ENCODE data around the gene UGT1A4. TPM values are rescaled to one million over a fixed set of nuclear protein-coding genes. Genes with fewer than 3 reads are reported as not detected.

The UGT1A4 gene
- total RNA-seq (2021; fragmentation: NEBNext Ultra II Directional; extraction: Animal tissue kit (Norgen Biotek cat#: 25700)): not detected
- long read RNA-seq: 0 reads

GRCh38 chr2:233718552-233718951 is at the start of gene UGT1A4:
UGT1A4 (plus strand) TSS chr2:233718736; CDS start chr2:233718821, 85 bp downstream.
- Mint-ChIP-seq H3K4me3 (no peak within 1 kb of the TSS), H3K27ac (no peak within 1 kb of the TSS), H3K36me3 (ENCODE audit: low read depth) (no peaks in the 10 kb centered on the region), H3K9me3 (no peaks in the 10 kb centered on the region), H3K27me3 (ENCODE audit: insufficient read depth) (peaks cover 10% of the 10 kb centered on the region), H3K4me1 (ENCODE audit: low read depth) (no peaks in the 10 kb centered on the region)
- DNase-seq: no peak
- TF ChIP-seq, protein P1, sequence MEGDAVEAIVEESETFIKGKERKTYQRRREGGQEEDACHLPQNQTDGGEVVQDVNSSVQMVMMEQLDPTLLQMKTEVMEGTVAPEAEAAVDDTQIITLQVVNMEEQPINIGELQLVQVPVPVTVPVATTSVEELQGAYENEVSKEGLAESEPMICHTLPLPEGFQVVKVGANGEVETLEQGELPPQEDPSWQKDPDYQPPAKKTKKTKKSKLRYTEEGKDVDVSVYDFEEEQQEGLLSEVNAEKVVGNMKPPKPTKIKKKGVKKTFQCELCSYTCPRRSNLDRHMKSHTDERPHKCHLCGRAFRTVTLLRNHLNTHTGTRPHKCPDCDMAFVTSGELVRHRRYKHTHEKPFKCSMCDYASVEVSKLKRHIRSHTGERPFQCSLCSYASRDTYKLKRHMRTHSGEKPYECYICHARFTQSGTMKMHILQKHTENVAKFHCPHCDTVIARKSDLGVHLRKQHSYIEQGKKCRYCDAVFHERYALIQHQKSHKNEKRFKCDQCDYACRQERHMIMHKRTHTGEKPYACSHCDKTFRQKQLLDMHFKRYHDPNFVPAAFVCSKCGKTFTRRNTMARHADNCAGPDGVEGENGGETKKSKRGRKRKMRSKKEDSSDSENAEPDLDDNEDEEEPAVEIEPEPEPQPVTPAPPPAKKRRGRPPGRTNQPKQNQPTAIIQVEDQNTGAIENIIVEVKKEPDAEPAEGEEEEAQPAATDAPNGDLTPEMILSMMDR (IDR thresholded peaks at IDR 0.05): no peak

- Mint-ChIP-seq H3K4me3 (no peak within 1 kb of the TSS), H3K36me3 (ENCODE audit: low read depth) (no peaks in the 10 kb centered on the region), H3K4me1 (ENCODE audit: low read depth) (no peaks in the 10 kb centered on the region), H3K27me3 (ENCODE audit: insufficient read depth) (no peaks in the 10 kb centered on the region), H3K27ac (no peak within 1 kb of the TSS), H3K9me3 (peaks cover 9% of the 10 kb centered on the region; the same call in 1 of the 2 replicates)
- DNase-seq: no peak
- TF ChIP-seq, protein P1 (IDR thresholded peaks at IDR 0.05): no peak
Observed at GRCh38 chr2:233671290-233672161, 47.0 kb upstream of the UGT1A4 start, which contains the start of gene UGT1A9. UGT1A9 (plus strand) TSS chr2:233671898; CDS start chr2:233671935, 37 bp downstream.

GRCh38 chr2:233672886-233673285 is 45.6 kb upstream of the UGT1A4 start:
- Mint-ChIP-seq H3K27me3 (ENCODE audit: insufficient read depth) (no peaks in the 10 kb centered on the region), H3K36me3 (ENCODE audit: low read depth) (no peaks in the 10 kb centered on the region), H3K27ac (no peak overlapping the region), H3K4me3 (no peak overlapping the region), H3K4me1 (ENCODE audit: low read depth) (no peaks in the 10 kb centered on the region), H3K9me3 (peaks cover 9% of the 10 kb centered on the region; the same call in 1 of the 2 replicates)
- no peak for DNase-seq
- TF ChIP-seq, protein P1 (IDR thresholded peaks at IDR 0.05): no peak

GRCh38 chr2:233673896-233674295 is 44.6 kb upstream of the UGT1A4 start:
- Mint-ChIP-seq H3K9me3 (peaks cover under 1% of the 10 kb centered on the region; the same call in 1 of the 2 replicates), H3K4me3 (no peak overlapping the region), H3K27me3 (ENCODE audit: insufficient read depth) (no peaks in the 10 kb centered on the region), H3K27ac (no peak overlapping the region), H3K4me1 (ENCODE audit: low read depth) (no peaks in the 10 kb centered on the region), H3K36me3 (ENCODE audit: low read depth) (no peaks in the 10 kb centered on the region)
- TF ChIP-seq, protein P1 (IDR thresholded peaks at IDR 0.05): no peak
- no peak for DNase-seq

GRCh38 chr2:233674314-233674713 is 44.2 kb upstream of the UGT1A4 start:
- no peak for DNase-seq
- no peaks in the 10 kb centered on the region; the same call in 1 of the 2 replicates for H3K9me3 Mint-ChIP-seq
- H3K4me1 Mint-ChIP-seq (ENCODE audit: low read depth): no peaks in the 10 kb centered on the region
- TF ChIP-seq, protein P1 (IDR thresholded peaks at IDR 0.05): no peak
- H3K4me3 Mint-ChIP-seq: no peak overlapping the region
- no peaks in the 10 kb centered on the region for H3K27me3 Mint-ChIP-seq (ENCODE audit: insufficient read depth)
- H3K36me3 Mint-ChIP-seq (ENCODE audit: low read depth): no peaks in the 10 kb centered on the region
- H3K27ac Mint-ChIP-seq: no peak overlapping the region
